H1 (cell line): Measurements from ENCODE around the gene CEP120. TPM values are rescaled to one million over a fixed set of nuclear protein-coding genes. Genes with fewer than 3 reads are reported as not detected.

Source experiments
- EGR1 ChIP-seq: IDR thresholded peaks from 2 replicates; pipeline ENCODE4 v1.6.1; 2011; ENCODE audit warnings: low read depth, low read length, borderline replicate concordance
- FOSL1 ChIP-seq: IDR thresholded peaks from 2 replicates; pipeline ENCODE4 v1.6.1; 2011; ENCODE audit warnings: mild to moderate bottlenecking, low read depth, low read length, moderate library complexity; ENCODE audit not compliant: insufficient read depth
- GTF2F1 ChIP-seq: IDR thresholded peaks from 2 replicates; pipeline ENCODE4 v1.6.1; 2012; ENCODE audit warnings: low read depth, low read length, improper control_type of control experiment, borderline replicate concordance
- SRF ChIP-seq: IDR thresholded peaks from 2 replicates; pipeline ENCODE4 v1.6.1; 2011; ENCODE audit warnings: mild to moderate bottlenecking, low read depth, low read length, moderate library complexity
- TBP ChIP-seq: IDR thresholded peaks from 2 replicates; pipeline ENCODE4 v1.6.1; 2011; ENCODE audit warnings: low read depth, low read length, improper control_type of control experiment
- polyA plus RNA-seq, 7 experiments: library from polyadenylated mRNA; depleted of rRNA in 3 of 7; stranded (reverse) in 5 of 7; unstranded in 2 of 7; fragments of >200 nt in 5 of 7; fragments of 200-250 nt in 2 of 7; gene quantifications; 1 replicate in 5 of 7; 2 replicates in 1 of 7; 4 replicates in 1 of 7; pipeline versions ENCODE4 v1.2.1 to v1.2.3, GENCODE V29; 2011 to 2013; ENCODE audit warnings: missing spikeins in 2 of 7, mixed read lengths in 2 of 7
- total RNA-seq: library from RNA; stranded (reverse); fragmentation: NEBNext Ultra II Directional; extraction: Animal tissue kit (Norgen Biotek cat#: 25700); gene quantifications from 2 replicates; pipeline ENCODE4 v1.2.1, GENCODE V29; 2021

CEP120 gene
- total and polyA plus RNA-seq, 2 of the 8 experiments (the other 6 are each of a cell fraction or from before 2014, with no cell fraction given): 9.3 to 17.9 TPM

DNA sequence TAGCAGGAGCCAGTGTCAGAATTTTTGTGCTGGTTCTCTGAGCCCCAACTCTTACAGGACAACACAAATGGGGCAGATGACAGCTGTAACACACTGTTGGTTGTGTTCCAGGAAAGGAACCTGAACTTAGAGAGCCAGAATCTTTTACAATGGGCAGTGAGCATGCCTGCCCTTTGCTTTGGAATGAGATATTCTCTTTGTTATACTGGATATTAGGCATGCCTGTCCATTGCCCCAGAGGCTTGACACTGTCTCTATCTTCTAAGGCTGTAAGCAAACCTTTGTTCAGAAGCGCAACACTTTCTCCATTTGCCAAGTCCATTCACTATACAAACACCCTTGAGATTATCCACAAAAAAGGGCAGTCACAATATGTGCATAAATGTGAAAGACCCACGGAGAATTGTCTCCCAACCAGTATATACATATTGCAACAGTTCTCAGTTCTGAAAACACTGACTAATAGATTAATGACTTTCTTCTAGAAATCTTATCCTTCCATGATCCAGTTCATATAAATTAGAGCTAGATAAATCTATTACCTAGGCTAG lies 26.3 kb upstream of the CEP120 start (continued):
- TF ChIP-seq EGR1: no peak
- no peak for TF ChIP-seq GTF2F1
- no peak for TF ChIP-seq FOSL1
- no peak for TF ChIP-seq TBP
- no peak for TF ChIP-seq SRF
